ENCODE results near the gene MTG2.

- TF ChIP-seq YY1 (IDR thresholded peaks at IDR 0.05; ENCODE audit: low read depth) (no peak), REST (IDR thresholded peaks at IDR 0.05; ENCODE audit: low read depth, low read length) (no peak)
Observed at GRCh38 chr20:62146019-62146755, 36.6 kb upstream of the MTG2 start.
